SU-DHL-6 (cell line): ENCODE results near the gene RCAN1.

Experiments used
- H2AFZ ChIP-seq: fragments of 200-600 bp; sonication (generic); 2 replicates; pipeline ENCODE4 v1.6.1; 2014; ENCODE audit warnings: low read depth, mild to moderate bottlenecking, moderate library complexity, mixed read lengths, antibody characterized with exemption, low read length; ENCODE audit not compliant: severe bottlenecking
- H3F3A ChIP-seq: fragments of 200-600 bp; shearing (Covaris generic); 2 replicates; pipeline ENCODE4 v1.6.0; 2016; ENCODE audit warnings: antibody characterized with exemption, mild to moderate bottlenecking; ENCODE audit not compliant: insufficient read depth
- H3K27ac ChIP-seq: fragments of 200-600 bp; sonication (generic); 2 replicates; pipeline ENCODE4 v1.5.1; 2016; ENCODE audit warnings: low read depth, mild to moderate bottlenecking, low read length, moderate library complexity, mixed read lengths
- H3K27me3 ChIP-seq: fragments of 200-600 bp; sonication (generic), shearing (Covaris generic); 2 replicates; pipeline ENCODE4 v1.6.0; 2014; ENCODE audit warnings: mild to moderate bottlenecking, low read length
- H3K36me3 ChIP-seq: fragments of 200-600 bp; sonication (generic); 2 replicates; pipeline ENCODE4 v1.6.1; 2014; ENCODE audit warnings: mild to moderate bottlenecking, low read length, mixed read lengths
- H3K4me2 ChIP-seq: fragments of 300-600, 200-600 bp; shearing (Covaris generic), sonication (generic); 2 replicates; pipeline ENCODE4 v1.6.0; 2014; ENCODE audit warnings: low read length, low read depth, mild to moderate bottlenecking; ENCODE audit not compliant: poor library complexity, severe bottlenecking
- H3K4me3 ChIP-seq: fragments of 200-600 bp; sonication (generic); 2 replicates; pipeline ENCODE4 v1.5.1; 2014; ENCODE audit warnings: antibody characterized with exemption, low read length, mild to moderate bottlenecking, mixed read lengths; ENCODE audit not compliant: insufficient read depth, poor library complexity, severe bottlenecking
- H3K79me2 ChIP-seq: fragments of 200-600 bp; sonication (generic); 2 replicates; pipeline ENCODE4 v1.6.1; 2014; ENCODE audit warnings: mild to moderate bottlenecking, low read length, moderate library complexity; ENCODE audit not compliant: insufficient read depth
- H3K9ac ChIP-seq: fragments of 200-600 bp; sonication (generic); 2 replicates; pipeline ENCODE4 v1.7.0; 2014; ENCODE audit warnings: mild to moderate bottlenecking, low read length
- H3K9me2 ChIP-seq: fragments of 200-600 bp; sonication (generic); replicated peaks from 2 replicates; pipeline ENCODE4 v1.6.1; 2014; ENCODE audit warnings: low read length; ENCODE audit not compliant: insufficient read depth
- H3K9me3 ChIP-seq: fragments of 200-600 bp; sonication (generic); 2 replicates; pipeline ENCODE4 v1.6.1; 2014; ENCODE audit warnings: low read length, mixed read lengths; ENCODE audit not compliant: insufficient read depth
- H4K20me1 ChIP-seq: fragments of 200-600 bp; sonication (generic); 2 replicates; pipeline ENCODE4 v1.6.1; 2014; ENCODE audit warnings: low read depth, mild to moderate bottlenecking, antibody characterized with exemption, low read length, moderate library complexity, mixed read lengths
- CTCF ChIP-seq: fragments of 200-600 bp; sonication (generic); IDR thresholded peaks from one replicate; pipeline ENCODE4 v1.5.1; 2017; ENCODE audit warnings: antibody characterized with exemption, mild to moderate bottlenecking, low read length, moderate library complexity; ENCODE audit not compliant: insufficient read depth, poor library complexity, severe bottlenecking
- EZH2phosphoT487 ChIP-seq: fragments of 200-600 bp; sonication (generic), shearing (Covaris generic); conservative IDR thresholded peaks from 2 replicates; pipeline ENCODE4 v1.6.1; 2018; ENCODE audit warnings: mild to moderate bottlenecking, antibody characterized with exemption, low read length, moderate library complexity, mixed read lengths

The RCAN1 gene

DNA sequence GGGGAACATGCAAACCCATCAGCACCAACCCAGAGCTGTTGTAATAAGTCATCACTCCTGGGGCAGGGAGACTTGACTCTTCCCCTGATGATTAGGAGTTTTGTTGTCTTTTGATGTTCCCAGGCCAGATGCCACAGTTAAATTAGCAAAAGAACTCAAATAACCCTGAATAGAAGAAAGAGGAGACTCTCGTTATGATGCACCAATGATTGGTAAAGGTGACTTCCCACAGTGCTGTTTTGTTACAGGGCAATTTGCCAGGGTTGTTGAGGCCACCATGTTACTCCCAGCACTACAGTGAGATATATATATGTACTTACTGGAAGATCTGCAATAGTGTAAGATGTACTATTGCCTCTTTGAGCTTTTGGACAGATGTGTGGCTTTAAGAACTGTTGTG, 24.3 kb upstream of the RCAN1 start:
- H4K20me1 ChIP-seq: no peaks in the 10 kb centered on the region
- H3F3A ChIP-seq: no peaks in the 10 kb centered on the region
- no peak overlapping the region for H3K4me3 ChIP-seq
- H2AFZ ChIP-seq: no peak overlapping the region
- no peak overlapping the region for H3K4me2 ChIP-seq
- no peaks in the 10 kb centered on the region for H3K36me3 ChIP-seq
- H3K27me3 ChIP-seq: no peaks in the 10 kb centered on the region
- H3K9me3 ChIP-seq: no peaks in the 10 kb centered on the region
- no peaks in the 10 kb centered on the region for H3K79me2 ChIP-seq
- TF ChIP-seq EZH2phosphoT487: no peak
- no peaks in the 10 kb centered on the region for H3K9me2 ChIP-seq
- H3K27ac ChIP-seq: no peak overlapping the region
- H3K9ac ChIP-seq: no peak overlapping the region

- Histone ChIP-seq H3F3A (no peaks in the 10 kb centered on the region), H3K9ac (no peak overlapping the region), H3K4me2 (no peak overlapping the region), H3K4me3 (no peak overlapping the region), H3K36me3 (no peaks in the 10 kb centered on the region), H3K27me3 (no peaks in the 10 kb centered on the region), H3K79me2 (no peaks in the 10 kb centered on the region), H4K20me1 (no peaks in the 10 kb centered on the region), H2AFZ (no peak overlapping the region), H3K9me3 (no peaks in the 10 kb centered on the region), H3K9me2 (no peaks in the 10 kb centered on the region), H3K27ac (no peak overlapping the region)
- TF ChIP-seq CTCF: no peak
- no peak for TF ChIP-seq EZH2phosphoT487
Measured at GRCh38 chr21:34636961-34637360, 22.0 kb upstream of the RCAN1 start.

DNA sequence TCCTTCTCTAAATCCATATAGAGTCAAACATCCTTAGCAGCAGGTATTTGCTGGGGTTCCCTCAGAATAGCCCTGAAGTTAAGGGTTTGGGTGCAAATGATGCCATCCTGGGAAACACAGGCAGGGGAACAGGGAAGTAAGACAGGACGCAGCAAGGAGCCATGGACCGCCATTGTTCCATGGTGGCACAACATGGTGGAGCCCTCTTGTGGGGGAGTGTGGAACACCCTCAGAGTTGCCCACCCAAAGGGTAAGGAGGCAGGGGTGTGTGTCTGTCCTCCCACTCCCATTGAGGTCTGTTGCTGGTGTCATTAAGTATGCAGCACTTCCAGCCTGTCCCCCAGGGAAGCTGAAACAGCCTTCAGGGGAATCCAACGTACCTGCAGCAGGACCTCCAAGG, 20.4 kb upstream of the RCAN1 start:
- Histone ChIP-seq H3K4me3 (no peak overlapping the region), H3K27me3 (no peaks in the 10 kb centered on the region), H3K9ac (no peak overlapping the region), H3K4me2 (no peak overlapping the region), H3K79me2 (no peaks in the 10 kb centered on the region), H3K36me3 (no peaks in the 10 kb centered on the region), H3F3A (no peaks in the 10 kb centered on the region), H4K20me1 (no peaks in the 10 kb centered on the region), H3K9me3 (no peaks in the 10 kb centered on the region), H2AFZ (no peak overlapping the region), H3K9me2 (no peaks in the 10 kb centered on the region), H3K27ac (no peak overlapping the region)
- TF ChIP-seq EZH2phosphoT487: no peak
- peak; percentile 43 for TF ChIP-seq CTCF

- H3K4me2 ChIP-seq: no peak overlapping the region
- H3K9me2 ChIP-seq: no peaks in the 10 kb centered on the region
- H3K79me2 ChIP-seq: no peaks in the 10 kb centered on the region
- no peaks in the 10 kb centered on the region for H3K9me3 ChIP-seq
- H2AFZ ChIP-seq: no peak overlapping the region
- no peak overlapping the region for H3K4me3 ChIP-seq
- H4K20me1 ChIP-seq: no peaks in the 10 kb centered on the region
- H3K27ac ChIP-seq: no peak overlapping the region
- no peaks in the 10 kb centered on the region for H3F3A ChIP-seq
- H3K27me3 ChIP-seq: no peaks in the 10 kb centered on the region
- TF ChIP-seq CTCF: no peak
- TF ChIP-seq EZH2phosphoT487: no peak
- H3K9ac ChIP-seq: no peak overlapping the region
- no peaks in the 10 kb centered on the region for H3K36me3 ChIP-seq
Measured at GRCh38 chr21:34632498-34632897, 17.6 kb upstream of the RCAN1 start.
